ENCODE data around the gene CCR7. TPM values are rescaled to one million over a fixed set of nuclear protein-coding genes. Genes with fewer than 3 reads are reported as not detected.

Gene CCR7
- total and polyA plus RNA-seq, 2 of the 8 experiments (the other 6 are each of a cell fraction or from before 2014, with no cell fraction given) = 0.12 to 0.17 TPM

GRCh38 chr17:40534371-40535189 lies 30.7 kb downstream of the CCR7 start (continued):
- no peak for TF ChIP-seq EZH2 (IDR thresholded peaks at IDR 0.05; ENCODE audit: low read depth, low read length, severe bottlenecking)
- no peak for TF ChIP-seq HDAC2 (IDR thresholded peaks at IDR 0.05; ENCODE audit: borderline replicate concordance in 1 of 2, low read depth in 2 of 2, low read length in 2 of 2)
